Stimulated activated naive CD8-positive, alpha-beta T cell treated with anti-CD3 and anti-CD28 coated beads, Interleukin-15, amount 100 ng/mL, for 72 hours (primary cell): ENCODE results near the gene MOV10L1.

Source experiments
- ATAC-seq: fragments of 150-1000 bp; cut with Tn5 transposase; 2 replicates; pipeline ENCODE4 v1.10.0; 2021; ENCODE audit warnings: mild to moderate bottlenecking, moderate library complexity
- DNase-seq, 2 donors: peaks; one replicate each; pipeline ENCODE4 v3.0.0; 2021 to 2022
- H3K27ac Mint-ChIP-seq, 2 donors: one replicate each; pipeline ENCODE4 v1.8.0; 2022; ENCODE audit warnings: mild to moderate bottlenecking in 2 of 2, mixed read lengths in 2 of 2, moderate library complexity in 2 of 2
- H3K27me3 Mint-ChIP-seq: one replicate; pipeline ENCODE4 v1.8.0; 2022; ENCODE audit warnings: mixed read lengths
- H3K4me1 Mint-ChIP-seq: one replicate; pipeline ENCODE4 v1.8.0; 2022; ENCODE audit warnings: mild to moderate bottlenecking, mixed read lengths
- H3K4me3 Mint-ChIP-seq, 2 donors: one replicate each; pipeline ENCODE4 v1.8.0; 2022; ENCODE audit warnings: mild to moderate bottlenecking in 2 of 2, mixed read lengths in 2 of 2, moderate library complexity in 1 of 2
- H3K9me3 Mint-ChIP-seq, 2 donors: one replicate each; pipeline ENCODE4 v1.8.0; 2022; ENCODE audit warnings: mixed read lengths in 2 of 2

The MOV10L1 gene

DNA sequence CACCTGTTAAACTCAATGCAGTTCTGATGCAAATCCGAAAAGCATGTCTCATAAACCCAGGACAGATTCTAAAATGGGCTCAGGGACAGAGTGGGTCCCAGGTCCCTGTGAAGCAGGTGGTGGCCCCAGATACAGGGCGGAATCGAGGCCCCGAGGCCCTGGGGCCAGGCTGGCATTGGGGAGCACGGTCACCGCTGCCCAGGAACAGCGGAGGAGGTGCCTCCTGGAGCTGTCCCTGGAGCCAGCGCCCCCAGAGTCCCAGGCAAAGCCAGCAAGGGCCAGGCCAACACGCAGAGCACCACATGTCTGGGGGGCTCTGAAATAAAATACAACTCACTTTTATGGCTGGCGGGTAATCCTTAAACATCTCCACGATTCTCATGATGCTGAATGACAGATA, 21.7 kb upstream of the MOV10L1 start:
- DNase-seq: no peak
- no peak for ATAC-seq
- H3K4me1 Mint-ChIP-seq: no peaks in the 10 kb centered on the region
- no peaks in the 10 kb centered on the region for H3K27me3 Mint-ChIP-seq
- no peak overlapping the region for H3K4me3 Mint-ChIP-seq
- H3K9me3 Mint-ChIP-seq: no peaks in the 10 kb centered on the region
- no peak overlapping the region for H3K27ac Mint-ChIP-seq

DNA sequence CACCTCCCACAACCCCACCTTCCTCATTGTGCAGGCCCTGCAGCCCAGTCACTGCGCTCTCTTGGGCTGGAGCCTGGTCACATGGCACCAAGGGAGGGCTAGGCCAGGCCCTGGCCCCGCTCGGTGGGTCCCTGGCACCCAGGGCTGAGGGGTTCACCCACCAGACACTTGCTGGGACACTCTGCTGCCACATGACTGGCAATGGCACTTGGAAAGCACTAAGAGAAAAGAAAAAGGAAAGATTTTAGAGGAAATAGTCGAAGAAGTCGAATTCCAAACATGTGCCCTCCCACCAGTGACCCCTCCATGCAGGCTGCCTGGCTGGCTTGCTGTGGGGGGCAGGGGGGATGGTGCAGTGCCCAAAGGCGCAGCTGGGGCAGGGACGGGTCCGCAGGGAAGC, 19.4 kb upstream of the MOV10L1 start:
- no peaks in the 10 kb centered on the region for H3K4me1 Mint-ChIP-seq
- H3K27me3 Mint-ChIP-seq: no peaks in the 10 kb centered on the region
- no peak overlapping the region for H3K4me3 Mint-ChIP-seq
- no peak overlapping the region for H3K27ac Mint-ChIP-seq
- no peaks in the 10 kb centered on the region for H3K9me3 Mint-ChIP-seq
- no peak for ATAC-seq
- DNase-seq: no peak

DNA sequence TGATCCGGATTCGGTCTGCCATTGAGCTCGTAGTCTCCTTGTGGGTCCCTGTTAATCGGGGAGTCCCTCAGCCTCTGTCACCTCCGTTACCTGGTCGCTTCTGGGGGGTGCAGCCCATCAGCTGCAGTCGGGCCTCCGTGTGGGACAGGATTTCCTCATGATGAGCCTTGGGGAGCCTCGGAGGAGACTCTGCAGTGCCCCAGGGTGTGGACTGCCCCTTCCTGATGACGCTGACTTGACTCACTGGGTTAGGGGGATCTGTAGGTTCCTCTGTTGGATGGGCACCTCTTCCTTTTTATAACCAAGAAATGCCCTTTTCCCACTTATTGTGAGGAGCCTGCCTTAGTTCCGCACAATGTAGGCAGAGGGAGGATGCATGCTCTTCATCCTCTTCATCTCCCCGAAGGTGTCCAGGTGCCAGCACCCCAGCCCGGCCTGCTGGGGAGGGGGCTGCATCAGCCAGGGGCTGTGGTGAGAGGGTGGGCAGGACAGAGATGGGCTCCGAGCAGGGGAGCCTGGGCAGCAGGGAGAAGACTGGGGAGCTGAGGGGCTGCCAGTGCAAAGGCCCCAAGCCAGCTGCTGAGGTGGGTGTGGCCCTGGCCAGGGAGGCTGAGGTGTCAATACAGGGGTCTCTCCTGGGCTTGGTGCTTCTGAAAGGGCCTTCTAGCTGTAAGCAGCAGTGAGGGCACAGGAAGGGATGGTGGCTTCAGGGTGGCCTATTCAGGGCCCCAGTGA, 18.2 kb upstream of the MOV10L1 start:
- Mint-ChIP-seq H3K9me3 (no peaks in the 10 kb centered on the region), H3K27me3 (no peaks in the 10 kb centered on the region), H3K27ac (no peak overlapping the region), H3K4me3 (no peak overlapping the region), H3K4me1 (no peaks in the 10 kb centered on the region)
- no peak for DNase-seq
- ATAC-seq: no peak

DNA sequence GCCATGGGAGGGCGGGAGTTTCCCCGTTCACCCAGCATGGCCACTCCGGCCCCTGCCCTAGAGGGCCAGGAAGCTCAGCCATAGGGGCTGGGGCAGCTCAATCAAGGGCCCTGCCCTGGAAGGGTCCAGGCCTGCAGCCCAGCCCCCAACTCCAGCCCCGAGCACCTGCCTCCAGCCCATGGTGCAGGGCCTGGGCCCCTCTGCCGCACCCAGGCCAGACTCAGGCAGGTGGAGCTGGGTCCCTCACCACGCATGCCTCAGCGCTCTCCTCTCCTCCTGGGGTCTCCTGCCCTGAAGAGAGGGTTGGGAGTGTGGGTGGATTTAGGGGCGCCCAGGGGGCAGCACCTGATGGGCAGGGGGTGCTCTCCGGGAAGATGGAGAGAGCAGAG, 17.6 kb upstream of the MOV10L1 start:
- no peak overlapping the region for H3K4me3 Mint-ChIP-seq
- no peaks in the 10 kb centered on the region for H3K9me3 Mint-ChIP-seq
- no peaks in the 10 kb centered on the region for H3K4me1 Mint-ChIP-seq
- no peaks in the 10 kb centered on the region for H3K27me3 Mint-ChIP-seq
- DNase-seq: no peak
- H3K27ac Mint-ChIP-seq: no peak overlapping the region
- ATAC-seq: no peak

DNA sequence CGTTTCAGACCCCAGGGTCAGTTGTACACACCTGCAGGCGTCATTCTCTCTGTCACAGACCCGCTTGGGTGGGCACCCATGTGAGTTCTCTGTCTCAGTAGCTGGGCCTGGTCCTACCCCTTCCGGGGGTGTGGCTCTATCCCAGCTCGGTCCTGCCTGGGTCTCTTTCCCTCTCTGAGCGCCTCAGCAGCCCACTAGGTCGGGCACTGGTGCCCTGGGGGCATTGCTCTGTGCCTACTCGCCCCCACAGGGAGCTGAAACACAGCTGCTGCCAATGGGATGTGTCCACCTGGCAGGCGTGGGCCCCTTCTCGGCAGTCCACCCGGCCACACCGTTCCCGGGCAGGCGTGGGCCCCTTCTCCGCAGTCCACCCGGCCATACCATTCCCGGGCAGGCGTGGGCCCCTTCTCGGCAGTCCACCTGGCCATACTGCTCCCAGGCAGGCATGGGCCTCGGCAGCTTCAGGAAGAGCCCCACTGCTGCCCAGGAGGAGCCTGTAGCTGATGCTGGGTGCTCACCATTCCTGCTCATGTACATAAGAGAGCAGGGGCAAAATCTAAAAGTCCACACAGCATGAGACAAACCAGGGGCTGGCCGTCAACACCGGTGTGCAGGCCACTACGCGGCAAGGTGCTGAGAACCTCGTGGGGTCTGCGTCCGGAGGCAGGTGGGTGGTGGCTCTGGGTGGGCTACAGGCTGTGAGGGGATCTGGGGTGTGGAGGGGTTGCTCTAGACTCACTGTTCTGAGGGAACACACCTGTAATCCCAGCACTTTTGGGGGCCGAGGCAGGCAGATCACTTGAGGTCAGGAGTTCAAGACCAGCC, 16.9 kb upstream of the MOV10L1 start:
- no peak for ATAC-seq
- no peaks in the 10 kb centered on the region for H3K9me3 Mint-ChIP-seq
- H3K4me1 Mint-ChIP-seq: no peaks in the 10 kb centered on the region
- H3K4me3 Mint-ChIP-seq: no peak overlapping the region
- DNase-seq: no peak
- no peaks in the 10 kb centered on the region for H3K27me3 Mint-ChIP-seq
- H3K27ac Mint-ChIP-seq: no peak overlapping the region

DNA sequence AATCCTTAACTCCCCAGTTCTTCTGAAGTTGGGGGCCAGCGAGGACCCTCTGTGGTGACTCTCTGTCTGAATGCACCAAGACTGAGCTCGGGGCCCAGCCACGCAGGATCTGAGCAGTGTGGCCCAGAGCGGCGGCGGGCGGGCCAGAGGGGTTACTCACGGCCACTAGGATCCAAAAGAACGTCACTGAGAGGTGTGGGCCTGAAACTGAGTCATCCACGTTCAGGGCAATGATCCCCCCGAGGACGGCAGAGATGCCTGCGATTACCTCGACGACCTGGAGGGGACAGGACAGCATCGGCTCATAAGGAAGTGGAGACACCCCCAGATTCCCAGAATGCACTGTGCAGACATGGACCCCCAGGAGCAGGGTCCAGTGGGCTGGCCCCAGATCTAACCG, 15.8 kb upstream of the MOV10L1 start:
- no peak for ATAC-seq
- Mint-ChIP-seq H3K4me1 (no peaks in the 10 kb centered on the region), H3K9me3 (no peaks in the 10 kb centered on the region), H3K4me3 (no peak overlapping the region), H3K27me3 (no peaks in the 10 kb centered on the region), H3K27ac (no peak overlapping the region)
- no peak for DNase-seq

DNA sequence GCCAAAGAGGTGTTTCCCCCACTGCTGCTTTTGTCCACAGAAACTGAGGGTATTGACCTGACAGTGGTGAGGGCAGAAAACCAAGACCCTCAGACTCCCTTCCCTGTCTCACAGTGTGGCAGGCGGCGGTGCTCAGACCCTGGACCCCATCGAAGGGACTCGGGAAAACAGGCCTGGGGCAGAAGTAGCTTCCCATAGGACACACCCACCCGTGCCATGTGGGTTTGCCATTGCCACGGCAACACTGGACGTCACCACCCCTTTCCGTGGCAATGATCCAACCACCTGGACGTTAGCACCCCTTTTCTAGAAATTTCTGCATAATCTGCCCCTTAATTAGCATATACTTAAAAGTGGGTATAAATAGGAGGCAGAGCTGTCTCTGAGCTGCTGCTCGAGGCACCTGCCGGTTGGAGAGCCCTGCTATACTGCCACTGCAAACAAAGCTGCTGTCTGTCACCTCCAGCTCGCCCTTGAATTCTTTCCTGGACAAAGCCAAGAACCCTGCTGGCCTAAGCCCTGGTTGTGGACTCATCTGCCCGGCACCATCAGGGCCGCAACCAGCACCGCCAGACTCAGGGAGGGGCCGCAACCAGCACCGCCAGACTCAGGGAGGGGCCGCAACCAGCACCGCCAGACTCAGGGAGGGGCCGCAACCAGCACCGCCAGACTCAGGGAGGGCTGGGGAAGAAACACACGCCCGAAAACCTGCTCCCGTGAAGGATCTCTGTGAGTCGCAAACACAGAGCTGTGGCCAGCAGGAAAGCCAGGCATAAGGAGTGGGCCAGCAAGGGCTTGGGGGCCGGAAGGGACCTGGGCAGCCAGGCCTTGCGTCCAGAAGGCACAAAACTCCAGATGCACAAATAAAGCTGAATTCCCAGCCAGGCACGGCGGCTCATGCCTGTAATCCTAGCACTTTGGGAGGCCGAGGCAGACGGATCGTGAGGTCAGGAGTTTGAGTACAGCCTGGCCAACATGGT, 15.0 kb upstream of the MOV10L1 start:
- no peak for DNase-seq

DNA sequence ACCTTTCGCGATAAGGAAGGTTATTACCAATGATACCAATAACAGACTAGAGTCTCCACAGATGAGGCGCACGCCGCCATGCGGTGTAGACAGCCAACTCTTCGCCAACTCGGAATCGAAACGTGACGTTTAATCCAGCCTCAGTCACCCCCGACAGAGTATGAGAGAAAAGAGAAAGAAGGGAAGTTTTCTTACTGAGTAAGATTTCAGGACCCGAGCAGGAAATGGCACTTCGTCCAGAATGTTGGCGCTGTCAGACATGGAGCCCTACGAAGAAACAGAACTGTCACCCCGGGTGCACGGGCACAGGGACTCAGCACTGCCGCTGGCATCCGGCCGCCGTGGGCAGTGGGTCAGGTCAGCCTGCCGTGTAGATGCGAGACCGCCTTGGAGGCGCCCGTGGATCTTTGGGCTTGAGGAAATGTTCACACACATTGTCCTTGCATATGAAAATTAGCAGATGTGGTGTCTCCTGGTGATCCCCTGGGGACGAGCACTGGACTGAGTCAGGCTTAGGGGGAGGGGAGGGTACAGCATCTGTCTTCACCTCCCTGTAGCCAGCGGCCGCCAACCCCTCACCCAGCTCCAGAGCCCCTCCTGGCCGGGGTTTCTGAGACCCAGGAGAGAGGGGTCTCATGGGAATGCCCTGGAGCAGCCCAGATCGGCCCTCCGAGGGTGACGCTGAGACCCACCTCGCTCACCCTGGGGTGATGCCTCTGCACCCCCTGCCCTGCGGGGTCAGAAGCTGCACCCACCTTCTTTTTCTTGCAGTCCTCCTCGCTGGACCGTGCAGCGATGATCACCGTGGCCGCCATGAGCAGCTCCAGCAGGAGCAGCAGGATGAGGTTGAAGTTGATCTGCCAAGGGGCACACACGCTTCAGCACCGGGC, 12.9 kb upstream of the MOV10L1 start:
- DNase-seq (no peak), ATAC-seq (no peak)
- no peak overlapping the region for H3K27ac Mint-ChIP-seq
- H3K4me1 Mint-ChIP-seq: no peaks in the 10 kb centered on the region
- no peak overlapping the region for H3K4me3 Mint-ChIP-seq
- no peaks in the 10 kb centered on the region for H3K9me3 Mint-ChIP-seq
- no peaks in the 10 kb centered on the region for H3K27me3 Mint-ChIP-seq

More for the DNA sequence above, 15.0 kb upstream of the MOV10L1 start:
- H3K27me3 Mint-ChIP-seq: no peaks in the 10 kb centered on the region
- H3K27ac Mint-ChIP-seq: no peak overlapping the region
- H3K9me3 Mint-ChIP-seq: no peaks in the 10 kb centered on the region
- H3K4me1 Mint-ChIP-seq: no peaks in the 10 kb centered on the region
- H3K4me3 Mint-ChIP-seq: no peak overlapping the region
- no peak for ATAC-seq

DNA sequence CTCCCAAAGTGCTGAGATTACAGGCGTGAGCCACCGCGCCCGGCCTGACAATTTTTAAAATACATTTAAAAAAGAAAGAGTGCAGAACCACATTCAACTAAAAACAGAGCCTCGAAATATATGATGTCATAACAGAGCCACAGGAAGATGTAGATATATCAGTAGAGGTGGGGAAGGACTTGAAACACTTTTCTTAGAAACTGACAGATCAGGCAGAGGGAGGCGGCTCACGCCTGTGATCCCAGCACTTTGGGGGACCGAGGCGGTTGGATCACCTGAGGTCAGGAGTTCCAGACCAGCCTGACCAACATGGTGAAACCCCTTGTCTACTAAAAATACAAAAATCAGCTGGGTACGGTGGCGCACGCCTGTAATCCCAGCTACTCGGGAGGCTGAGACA, 11.6 kb upstream of the MOV10L1 start:
- Mint-ChIP-seq H3K27me3 (no peaks in the 10 kb centered on the region), H3K4me3 (no peak overlapping the region), H3K9me3 (no peaks in the 10 kb centered on the region), H3K27ac (no peak overlapping the region), H3K4me1 (peaks cover 4% of the 10 kb centered on the region)
- DNase-seq (no peak), ATAC-seq (no peak)

DNA sequence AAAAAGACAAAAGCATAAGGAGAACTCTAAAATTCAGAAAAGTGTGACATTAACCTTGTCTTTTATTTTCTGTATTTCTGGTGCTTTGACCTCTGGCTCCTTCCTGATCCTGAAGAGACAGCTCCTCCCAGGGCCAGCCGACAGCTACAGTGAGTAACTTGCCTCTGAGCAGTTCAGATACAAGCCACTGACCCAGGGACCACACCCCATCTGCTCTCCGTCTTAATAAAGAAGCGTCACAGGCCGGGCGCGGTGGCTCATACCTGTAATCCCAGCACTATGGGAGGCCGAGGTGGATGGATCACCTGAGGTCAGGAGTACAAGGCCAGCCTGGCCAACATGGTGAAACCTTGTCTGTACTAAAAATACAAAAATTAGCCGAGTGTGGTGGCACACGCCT, 11.0 kb upstream of the MOV10L1 start:
- H3K9me3 Mint-ChIP-seq: no peaks in the 10 kb centered on the region
- peaks cover 9% of the 10 kb centered on the region for H3K4me1 Mint-ChIP-seq
- peak overlapping the region in 1 of 2 donors; percentile 10 for H3K27ac Mint-ChIP-seq
- no peak for DNase-seq
- H3K27me3 Mint-ChIP-seq: no peaks in the 10 kb centered on the region
- no peak for ATAC-seq
- no peak overlapping the region for H3K4me3 Mint-ChIP-seq

DNA sequence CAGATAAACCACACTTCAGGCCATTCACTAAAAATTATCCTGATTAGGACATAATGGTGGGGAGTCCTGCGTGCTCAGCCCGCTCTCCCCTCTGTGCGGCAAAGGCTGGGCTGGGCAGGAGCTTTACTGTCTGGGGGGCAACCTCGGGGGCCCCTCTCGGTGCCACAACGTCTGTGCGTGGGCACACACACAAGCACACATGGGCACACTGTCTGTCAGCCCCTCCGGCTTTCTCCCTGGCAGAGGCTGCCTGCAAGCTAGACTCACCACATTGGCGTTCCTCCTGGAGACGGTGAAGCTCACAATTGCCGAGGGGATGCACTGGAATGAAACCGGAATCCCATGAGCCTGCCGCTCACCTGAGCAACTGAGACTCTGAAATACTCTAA, 9.7 kb upstream of the MOV10L1 start:
- Mint-ChIP-seq H3K4me3 (no peak overlapping the region), H3K9me3 (no peaks in the 10 kb centered on the region), H3K27ac (no peak overlapping the region), H3K4me1 (peaks cover 10% of the 10 kb centered on the region), H3K27me3 (no peaks in the 10 kb centered on the region)
- ATAC-seq (no peak), DNase-seq (no peak)

DNA sequence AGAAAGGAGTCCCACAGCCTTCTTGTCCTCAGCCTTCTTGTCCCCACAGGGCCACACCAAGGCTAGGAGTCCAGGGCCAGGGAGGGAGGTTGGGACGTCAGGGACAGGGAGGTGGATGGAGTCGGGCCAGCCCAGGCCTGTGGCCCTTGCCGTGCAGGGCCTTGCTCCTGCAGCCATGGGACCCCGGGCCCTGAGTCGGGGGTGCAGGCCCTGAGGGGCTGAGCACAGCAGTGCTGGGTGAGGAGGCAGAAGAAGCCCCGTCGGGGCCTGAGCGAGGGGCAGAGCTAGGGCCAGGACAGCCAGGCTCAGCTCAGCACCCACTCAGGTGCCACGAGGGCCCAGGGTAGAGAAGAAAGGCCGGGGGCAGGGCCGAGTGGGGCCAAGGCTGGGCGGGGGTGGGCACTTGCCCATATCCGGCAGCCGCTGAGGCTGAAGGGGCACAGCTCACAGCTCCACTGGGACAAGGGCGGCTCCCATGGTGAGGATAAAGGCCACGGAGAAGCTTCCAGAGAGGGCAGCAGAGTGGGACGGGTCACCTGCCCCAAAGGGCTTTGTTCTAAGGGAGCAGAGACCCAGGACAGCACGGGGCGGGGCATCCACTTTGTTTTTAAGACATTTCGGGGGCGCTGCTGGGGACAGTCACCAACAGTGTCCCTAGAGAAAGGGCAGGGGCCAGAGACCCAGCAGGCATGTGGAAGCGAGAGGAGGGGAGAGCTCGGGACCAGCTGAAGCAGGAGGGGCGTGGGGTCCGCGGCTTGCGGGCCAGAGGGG, 8.2 kb upstream of the MOV10L1 start:
- H3K4me1 Mint-ChIP-seq: peaks cover 10% of the 10 kb centered on the region
- no peak overlapping the region for H3K4me3 Mint-ChIP-seq
- no peak for DNase-seq
- no peak for ATAC-seq
- H3K27ac Mint-ChIP-seq: peak overlapping the region in 1 of 2 donors; percentile 94
- H3K27me3 Mint-ChIP-seq: peaks cover under 1% of the 10 kb centered on the region
- H3K9me3 Mint-ChIP-seq: no peaks in the 10 kb centered on the region

DNA sequence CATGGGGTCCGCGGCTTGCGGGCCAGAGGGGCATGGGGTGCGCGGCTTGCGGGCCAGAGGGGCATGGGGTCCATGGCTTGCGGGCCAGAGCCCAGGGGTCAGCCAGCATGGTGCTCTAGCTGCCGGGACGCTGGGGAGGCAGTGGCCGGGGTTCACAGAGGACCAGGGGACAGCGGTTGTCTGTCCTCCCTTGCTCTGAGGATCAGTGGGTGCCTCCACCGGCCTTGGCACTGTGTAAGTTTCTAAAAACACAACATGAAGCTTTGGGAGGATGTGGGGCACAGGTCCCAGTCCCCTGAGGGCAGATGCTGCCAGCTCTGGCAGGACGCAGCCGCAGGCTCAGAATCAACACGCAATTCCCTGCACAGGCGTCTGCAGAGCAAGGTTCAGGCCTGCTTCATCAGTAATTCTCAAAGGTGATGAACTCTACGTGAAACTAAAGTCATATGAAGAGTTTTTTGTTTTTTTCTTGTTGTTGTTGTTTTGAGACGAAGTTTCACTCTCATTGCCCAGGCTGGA, 7.5 kb upstream of the MOV10L1 start:
- Mint-ChIP-seq H3K27me3 (peaks cover 6% of the 10 kb centered on the region), H3K4me3 (no peak overlapping the region), H3K9me3 (no peaks in the 10 kb centered on the region), H3K4me1 (peaks cover 10% of the 10 kb centered on the region), H3K27ac (no peak overlapping the region)
- DNase-seq: no peak
- ATAC-seq: no peak

DNA sequence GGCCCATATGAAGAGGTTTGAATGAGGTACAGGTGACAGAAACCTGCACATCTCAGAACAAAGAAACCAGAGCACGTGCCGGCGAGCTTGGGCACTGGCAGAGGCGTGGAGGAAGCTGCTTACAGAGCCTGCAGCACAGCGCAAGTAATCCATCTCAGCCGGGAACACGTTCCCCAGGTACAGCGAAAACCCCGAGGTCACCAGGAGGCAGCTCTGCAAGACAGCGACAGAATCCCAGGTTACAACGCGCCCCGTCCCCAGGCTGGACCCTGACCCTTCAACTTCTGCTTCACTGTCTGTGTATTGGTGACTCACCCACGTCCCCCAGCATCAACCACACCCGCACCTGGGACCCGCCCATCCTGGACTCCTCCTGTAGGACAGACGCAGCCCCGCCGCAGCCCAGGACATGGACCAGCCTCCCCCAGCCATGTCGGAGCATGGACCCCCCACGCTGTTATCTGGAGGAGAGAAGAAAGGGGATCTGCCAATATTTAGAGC, 6.8 kb upstream of the MOV10L1 start:
- Mint-ChIP-seq H3K27me3 (peaks cover 14% of the 10 kb centered on the region), H3K9me3 (no peaks in the 10 kb centered on the region), H3K4me3 (no peak overlapping the region), H3K4me1 (peaks cover 10% of the 10 kb centered on the region), H3K27ac (no peak overlapping the region)
- ATAC-seq (no peak), DNase-seq (no peak)
